ENCODE measurements around the gene ARHGAP26. TPM values are rescaled to one million over a fixed set of nuclear protein-coding genes. Genes with fewer than 3 reads are reported as not detected.

Gene ARHGAP26
- total RNA-seq, 4 donors from 2014 or later, result 61.0 to 76.7 (median 61.2) TPM

DNA sequence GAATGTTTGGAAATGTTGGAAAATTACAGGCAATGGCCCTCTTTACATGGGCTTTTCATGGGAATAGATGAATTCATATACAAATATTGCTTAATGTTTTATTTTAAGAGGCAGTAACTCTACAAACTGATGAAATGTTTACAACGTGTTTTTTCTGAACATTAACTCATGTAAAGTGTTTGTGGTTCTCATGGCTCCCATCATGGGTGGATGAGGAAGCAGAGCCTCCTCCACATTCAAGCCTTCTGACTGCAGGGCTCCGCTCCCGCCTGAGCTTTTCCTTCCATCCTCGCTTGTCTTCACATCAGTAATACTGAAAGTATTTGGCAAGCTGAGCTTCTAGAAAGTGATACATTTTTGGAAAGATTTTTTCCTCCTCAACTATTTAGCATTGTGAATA, 204.2 kb downstream of the ARHGAP26 start:
- in situ Hi-C loops (cut with MboI; ENCODE audit: low pct_ligation_motif_present in 1 of 4, low pct_unique_long_range_greater_than_20kb in 1 of 4, low sequenced_read_pairs in 3 of 4) (no loop called here), intact Hi-C loops (cut with DNase I; ENCODE audit: low total_unique reads) (no loop called here)
- TF ChIP-seq POLR2AphosphoS5 (IDR thresholded peaks at IDR 0.05), result no peak
- no peak for TF ChIP-seq CTCF (IDR thresholded peaks at IDR 0.05)
- no peak overlapping the region for H3K27ac ChIP-seq
- peaks cover 0 to 28% (median 6%) of the 10 kb centered on the region in 4 donors for H3K4me1 ChIP-seq
- H3K4me3 ChIP-seq, result no peak overlapping the region
- no peak for DNase-seq
- no peaks in the 10 kb centered on the region for H3K27me3 ChIP-seq
- WGBS, 2 donors (ENCODE audit: low coverage in 1 of 2), result 53 to 81% methylated on average over 3 to 4 of the region's 4 CpGs
- H3K36me3 ChIP-seq, result no peaks in the 10 kb centered on the region
- no peaks in the 10 kb centered on the region for H3K9me3 ChIP-seq

DNA sequence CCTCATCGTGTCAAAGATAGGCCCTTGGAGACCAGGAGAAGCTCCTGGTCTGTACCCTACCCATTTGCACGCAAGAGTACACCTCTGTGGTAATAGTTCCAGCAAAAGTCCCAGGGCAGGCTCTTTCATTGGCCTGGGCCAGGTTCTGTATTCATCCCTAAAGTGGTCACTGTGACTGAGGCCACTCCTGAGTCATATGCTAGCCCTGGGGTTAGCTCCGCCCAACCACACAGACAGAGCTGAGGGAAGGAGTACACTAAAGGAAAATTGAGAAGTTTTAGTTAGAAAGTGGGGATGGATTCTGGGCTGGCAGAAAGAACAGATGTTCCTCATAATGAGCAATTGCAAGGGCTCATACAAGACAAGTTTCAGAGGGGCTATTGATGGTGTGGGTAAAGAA, 206.7 kb downstream of the ARHGAP26 start:
- 95 to 100% methylated on average over 1 to 3 of the region's 3 CpGs for WGBS, 2 donors (ENCODE audit: low coverage in 1 of 2)
- TF ChIP-seq CTCF (IDR thresholded peaks at IDR 0.05), result no peak
- no peak for TF ChIP-seq EP300 (IDR thresholded peaks at IDR 0.05; ENCODE audit: low read depth)
- peaks cover 11 to 42% (median 16%) of the 10 kb centered on the region in 4 donors for H3K4me1 ChIP-seq
- in situ Hi-C loops (cut with MboI; ENCODE audit: low pct_ligation_motif_present in 1 of 4, low pct_unique_long_range_greater_than_20kb in 1 of 4, low sequenced_read_pairs in 3 of 4) (no loop called here), intact Hi-C loops (cut with DNase I; ENCODE audit: low total_unique reads) (no loop called here)
- H3K4me3 ChIP-seq, result no peak overlapping the region
- H3K36me3 ChIP-seq, result no peaks in the 10 kb centered on the region
- no peak for DNase-seq
- H3K27ac ChIP-seq, result no peak overlapping the region
- no peaks in the 10 kb centered on the region for H3K27me3 ChIP-seq
- H3K9me3 ChIP-seq, result no peaks in the 10 kb centered on the region

DNA sequence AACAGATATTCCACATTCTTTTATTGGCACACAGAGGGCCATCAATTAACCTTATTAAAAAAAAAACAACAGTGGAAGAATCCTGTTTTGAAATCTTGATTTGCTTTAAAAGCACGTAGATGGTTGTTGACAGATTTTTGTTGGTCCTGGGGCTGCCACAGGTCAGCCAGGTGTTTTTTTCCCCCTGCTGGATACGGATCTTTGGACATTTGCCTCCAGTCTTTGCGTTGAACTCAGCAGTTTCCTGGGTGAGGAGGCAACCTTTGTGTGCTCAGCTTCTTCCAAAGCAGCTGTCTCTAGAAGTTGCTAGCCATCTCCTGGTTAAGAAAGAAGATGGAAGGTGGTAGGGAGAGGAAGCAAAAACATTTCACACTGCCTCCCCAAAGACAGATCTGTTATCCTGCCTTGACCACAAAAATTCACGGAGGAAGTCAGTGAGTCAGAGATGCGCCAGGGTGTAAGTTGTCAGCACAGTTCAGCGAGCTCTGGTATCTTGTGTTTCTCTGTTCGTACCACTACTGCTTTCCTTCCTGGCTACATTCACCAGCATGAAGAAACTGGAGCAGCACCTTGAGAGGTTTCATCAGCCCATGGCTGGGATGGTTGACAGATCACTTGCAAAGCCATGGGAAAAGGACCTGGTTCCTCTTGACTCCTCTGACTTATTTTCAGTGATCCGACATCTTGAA, 207.3 kb downstream of the ARHGAP26 start:
- TF ChIP-seq POLR2AphosphoS5 (IDR thresholded peaks at IDR 0.05) (no peak), CTCF (IDR thresholded peaks at IDR 0.05) (no peak), POLR2A (IDR thresholded peaks at IDR 0.05) (no peak), EP300 (IDR thresholded peaks at IDR 0.05; ENCODE audit: low read depth) (no peak)
- in situ Hi-C loops (cut with MboI; ENCODE audit: low pct_ligation_motif_present in 1 of 4, low pct_unique_long_range_greater_than_20kb in 1 of 4, low sequenced_read_pairs in 3 of 4) (no loop called here), intact Hi-C loops (cut with DNase I; ENCODE audit: low total_unique reads) (no loop called here)
- Histone ChIP-seq H3K4me3 (no peak overlapping the region), H3K27me3 (no peaks in the 10 kb centered on the region), H3K36me3 (no peaks in the 10 kb centered on the region), H3K27ac (no peak overlapping the region), H3K4me1 (peaks cover 17 to 42% (median 22%) of the 10 kb centered on the region in 4 donors), H3K9me3 (no peaks in the 10 kb centered on the region)
- DNase-seq, result no peak
- 71 to 73% methylated on average over 2 to 8 of the region's 8 CpGs for WGBS, 2 donors (ENCODE audit: low coverage in 1 of 2)

DNA sequence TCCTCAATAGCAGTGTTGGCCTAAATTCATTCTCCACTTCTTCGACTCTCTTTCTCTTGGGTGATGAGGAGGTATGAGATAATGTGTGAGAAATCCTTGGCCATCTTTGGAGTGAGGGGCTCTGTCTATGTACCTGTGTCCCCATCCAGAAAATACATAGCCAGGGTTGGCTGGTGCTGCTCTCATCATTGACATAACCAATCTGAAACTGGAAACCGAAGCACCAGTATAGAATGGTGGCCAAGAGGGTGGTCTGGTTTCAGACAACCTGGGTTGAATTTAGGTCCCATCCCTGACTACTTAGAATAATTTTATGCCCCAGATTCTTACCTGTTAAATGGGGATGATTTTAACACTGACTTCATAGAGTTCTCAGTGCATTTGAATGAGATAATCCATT, 208.1 kb downstream of the ARHGAP26 start:
- H3K4me1 ChIP-seq, result peaks cover 23 to 49% (median 29%) of the 10 kb centered on the region in 4 donors
- TF ChIP-seq POLR2AphosphoS5 (IDR thresholded peaks at IDR 0.05) (no peak), POLR2A (IDR thresholded peaks at IDR 0.05) (no peak), CTCF (IDR thresholded peaks at IDR 0.05) (no peak), EP300 (IDR thresholded peaks at IDR 0.05; ENCODE audit: low read depth) (no peak)
- no peak for DNase-seq
- no peaks in the 10 kb centered on the region for H3K36me3 ChIP-seq
- H3K4me3 ChIP-seq, result no peak overlapping the region
- in situ Hi-C loops (cut with MboI; ENCODE audit: low pct_ligation_motif_present in 1 of 4, low pct_unique_long_range_greater_than_20kb in 1 of 4, low sequenced_read_pairs in 3 of 4), result no loop called here
- intact Hi-C loops (cut with DNase I; ENCODE audit: low total_unique reads), result no loop called here
- no peaks in the 10 kb centered on the region for H3K9me3 ChIP-seq
- no peaks in the 10 kb centered on the region for H3K27me3 ChIP-seq
- 98% methylated on average over 2 of the region's 2 CpGs; no CpG with 5 or more reads in 1 of the 2 donors for WGBS, 2 donors (ENCODE audit: low coverage in 1 of 2)
- H3K27ac ChIP-seq, result no peak overlapping the region
